NCI-H345 treated with DMSO at 0.1 percent for 48 hours (cell line): ENCODE measurements around the gene ZNF91.
A peak's percentile ranks its signal among the peaks of the same experiment; 100 is the strongest.
"Not testable (repeated sequence)": the region's sequence is repeated elsewhere in the genome, so short reads cannot be mapped to it uniquely, and the experiment has no call there.

ENCODE experiments used
- DNase-seq: peaks from one replicate; lab custom pipeline; 2025; ENCODE audit not compliant: unreplicated experiment; lab: John Stamatoyannopoulos, UW

ZNF91 gene

DNA sequence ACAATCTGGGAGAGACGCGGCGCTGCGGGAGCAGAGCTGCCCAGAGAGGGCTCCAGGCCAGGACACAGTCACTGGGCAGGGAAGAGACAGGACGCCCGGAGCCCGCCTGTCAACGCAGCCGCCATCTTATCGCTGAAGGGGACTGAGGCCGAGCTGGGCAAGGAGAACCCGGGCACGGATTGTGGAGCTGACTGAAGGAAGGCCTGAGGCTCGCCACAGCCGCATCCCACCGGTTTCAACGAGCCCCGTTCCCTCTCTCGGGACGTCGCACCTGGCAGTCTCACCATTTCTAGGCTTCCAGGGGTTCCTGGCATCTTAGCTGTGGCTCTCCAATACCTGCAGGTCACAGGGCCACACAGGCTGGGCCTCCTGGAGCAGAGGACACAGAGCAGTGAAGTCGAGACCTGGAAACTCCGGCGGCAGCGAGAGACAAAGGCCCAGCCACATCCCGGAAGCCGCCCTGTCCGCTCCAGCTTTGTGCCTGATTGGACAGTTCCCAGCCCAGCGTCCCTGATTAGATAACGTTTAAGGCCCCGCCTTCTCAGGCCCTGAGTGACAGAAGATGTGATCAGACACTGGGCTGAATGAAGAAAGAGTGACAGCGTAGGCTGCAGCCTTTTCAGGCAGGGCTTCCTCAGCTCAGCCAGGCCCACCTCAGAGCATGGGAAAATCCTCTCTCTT is at the start of gene ZNF91:
TSS of gene ZNF91 (minus strand) at position 431 of the 681 bp plus-strand sequence. CDS start at position 314, 117 bp downstream.
- DNase-seq, result peak; percentile 41

DNA sequence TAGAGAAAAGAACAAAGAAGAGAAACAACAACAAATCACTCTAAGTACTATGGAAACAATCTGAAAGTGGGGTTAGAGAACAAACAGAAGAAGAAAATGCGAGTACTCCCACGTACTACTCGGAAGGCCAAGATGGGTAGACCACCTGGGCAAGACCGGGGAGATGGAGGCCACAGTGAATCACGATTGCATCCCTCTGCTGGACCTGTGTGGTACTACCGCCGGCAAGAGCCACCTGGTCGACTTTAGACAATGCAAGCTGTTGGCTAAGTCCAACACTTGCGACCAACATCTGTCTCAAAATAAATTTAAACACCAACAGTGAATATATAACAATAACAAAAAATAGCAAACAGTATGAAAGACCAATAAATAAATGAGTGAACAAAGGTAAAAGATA is 45.5 kb upstream of the ZNF91 start:
- DNase-seq, result no peak

DNA sequence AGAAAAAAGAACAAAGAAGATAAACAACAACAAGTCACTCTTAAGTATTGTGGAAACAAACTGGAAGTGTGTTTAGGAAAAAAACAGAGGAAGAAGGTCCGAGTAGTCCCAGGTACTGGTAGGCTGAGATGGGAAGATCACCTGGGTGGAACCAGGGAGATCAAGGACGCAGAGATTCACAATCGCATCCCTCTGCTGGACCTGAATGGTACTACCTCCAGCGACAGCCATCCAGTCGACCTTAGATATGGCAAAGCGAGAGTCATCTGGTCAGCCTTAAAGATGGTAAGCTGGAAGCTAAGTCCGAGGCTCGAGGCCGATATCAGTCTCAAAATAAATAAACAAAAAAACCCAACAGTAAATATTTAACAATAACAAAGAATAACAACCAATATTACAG is 44.9 kb upstream of the ZNF91 start:
- DNase-seq, result no peak

DNA sequence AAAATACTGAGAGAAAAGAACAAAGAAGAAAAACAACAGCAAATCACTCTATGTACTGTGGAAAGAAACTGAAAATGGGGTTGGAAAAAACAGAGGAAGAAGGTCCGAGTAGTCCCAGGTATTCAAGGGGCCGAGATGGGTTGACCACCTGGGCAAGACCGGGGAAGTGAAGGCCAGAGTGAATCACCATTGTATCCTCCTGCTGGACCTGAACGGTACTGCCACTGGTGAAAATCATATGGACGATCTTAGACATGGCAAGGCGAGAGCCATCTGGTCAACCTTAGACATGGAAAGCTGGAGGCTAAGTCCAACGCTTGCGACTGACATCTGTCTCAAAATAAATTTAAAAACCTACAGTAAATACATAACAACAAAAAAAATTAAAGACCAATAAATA is 44.4 kb upstream of the ZNF91 start:
- DNase-seq, result no peak

DNA sequence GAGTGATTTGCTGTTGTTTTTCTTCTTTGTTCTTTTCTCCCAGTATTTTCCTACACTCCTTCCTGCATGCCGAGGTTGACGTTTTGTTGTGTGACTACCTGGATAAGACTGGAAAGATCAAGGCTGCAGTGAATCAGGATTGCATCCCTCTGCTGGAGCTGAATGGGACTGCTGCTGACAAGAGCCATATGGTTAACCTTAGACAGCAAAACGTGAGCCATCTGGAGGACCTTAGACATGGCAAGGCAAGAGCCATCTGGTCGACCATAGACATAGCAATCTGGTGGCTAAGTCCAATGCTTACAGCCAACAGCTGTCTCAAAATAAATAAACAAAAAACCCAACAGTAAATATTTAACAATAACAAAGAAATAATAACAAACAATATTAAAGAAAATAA is 42.6 kb upstream of the ZNF91 start:
- no peak for DNase-seq

DNA sequence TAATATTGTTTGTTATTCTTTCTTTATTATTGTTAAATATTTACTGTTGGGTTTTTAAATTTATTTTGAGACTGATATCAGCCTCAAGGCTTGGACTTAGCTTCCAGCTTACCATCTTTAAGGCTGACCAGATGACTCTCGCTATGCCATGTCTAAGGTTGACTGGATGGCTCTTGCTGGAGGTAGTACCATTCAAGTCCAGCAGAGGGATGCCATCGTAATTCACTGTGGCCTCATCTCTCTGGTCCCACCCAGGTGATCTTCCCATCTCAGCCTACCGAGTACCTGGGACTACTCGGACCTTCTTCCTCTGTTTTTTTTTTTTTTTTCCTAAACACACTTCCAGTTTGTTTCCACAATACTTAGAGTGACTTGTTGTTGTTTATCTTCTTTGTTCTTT is 41.7 kb upstream of the ZNF91 start:
- no peak for DNase-seq

DNA sequence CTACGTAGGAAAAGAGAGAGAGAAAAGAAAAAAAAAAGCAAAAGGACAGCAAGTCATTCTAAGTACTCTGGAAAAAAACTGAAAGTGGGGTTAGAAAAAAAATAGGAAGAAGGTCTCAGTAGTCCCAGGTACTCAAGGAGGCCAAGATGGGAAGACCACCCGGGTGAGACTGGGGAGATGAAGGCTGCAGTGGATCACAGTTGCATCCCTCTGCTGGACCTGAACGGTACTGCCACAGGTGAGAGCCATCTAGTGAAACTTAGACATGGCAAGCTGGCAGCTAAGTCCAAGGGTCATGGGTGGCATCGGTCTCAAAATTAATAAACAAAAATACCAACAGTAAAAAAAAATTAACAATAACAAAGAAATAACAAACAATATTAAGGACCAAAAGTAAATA is 41.0 kb upstream of the ZNF91 start:
- DNase-seq, result no peak

DNA sequence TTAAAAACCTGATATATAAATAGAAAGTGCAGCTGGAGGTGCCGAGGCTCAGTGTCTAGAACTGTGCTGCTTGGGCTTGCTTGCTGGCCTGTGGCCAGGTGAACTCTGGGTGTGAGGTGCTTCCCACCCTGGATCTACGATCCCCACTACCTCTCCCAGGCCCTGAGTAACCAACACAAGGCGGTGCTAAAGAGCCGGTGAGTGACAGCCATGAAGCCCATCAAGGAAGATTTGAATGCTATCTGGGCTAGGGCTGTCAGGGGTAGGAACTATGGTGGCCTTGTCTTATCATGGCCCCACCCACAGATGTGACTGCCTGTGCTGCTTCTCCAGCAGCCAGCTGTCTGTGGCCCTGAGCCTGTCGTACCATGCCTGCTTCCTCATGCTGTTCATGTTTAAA is 25.6 kb upstream of the ZNF91 start:
- DNase-seq, result no peak

DNA sequence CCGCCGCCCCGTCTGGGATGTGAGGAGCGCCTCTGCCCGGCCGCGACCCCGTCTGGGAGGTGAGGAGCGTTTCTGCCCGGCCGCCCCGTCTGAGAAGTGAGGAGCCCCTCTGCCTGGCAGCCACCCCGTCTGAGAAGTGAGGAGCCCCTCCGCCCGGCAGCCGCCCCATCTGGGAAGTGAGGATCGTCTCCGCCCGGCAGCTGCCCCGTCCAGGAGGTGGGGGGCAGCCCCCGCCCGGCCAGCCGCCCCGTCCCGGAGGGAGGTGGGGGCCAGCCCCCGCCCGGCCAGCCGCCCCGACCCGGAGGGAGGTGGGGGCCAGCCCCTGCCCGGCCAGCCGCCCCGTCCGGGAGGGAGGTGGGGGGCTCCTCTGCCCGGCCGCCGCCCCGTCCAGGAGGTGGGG is 24.0 kb upstream of the ZNF91 start:
- not testable (repeated sequence) for DNase-seq

DNA sequence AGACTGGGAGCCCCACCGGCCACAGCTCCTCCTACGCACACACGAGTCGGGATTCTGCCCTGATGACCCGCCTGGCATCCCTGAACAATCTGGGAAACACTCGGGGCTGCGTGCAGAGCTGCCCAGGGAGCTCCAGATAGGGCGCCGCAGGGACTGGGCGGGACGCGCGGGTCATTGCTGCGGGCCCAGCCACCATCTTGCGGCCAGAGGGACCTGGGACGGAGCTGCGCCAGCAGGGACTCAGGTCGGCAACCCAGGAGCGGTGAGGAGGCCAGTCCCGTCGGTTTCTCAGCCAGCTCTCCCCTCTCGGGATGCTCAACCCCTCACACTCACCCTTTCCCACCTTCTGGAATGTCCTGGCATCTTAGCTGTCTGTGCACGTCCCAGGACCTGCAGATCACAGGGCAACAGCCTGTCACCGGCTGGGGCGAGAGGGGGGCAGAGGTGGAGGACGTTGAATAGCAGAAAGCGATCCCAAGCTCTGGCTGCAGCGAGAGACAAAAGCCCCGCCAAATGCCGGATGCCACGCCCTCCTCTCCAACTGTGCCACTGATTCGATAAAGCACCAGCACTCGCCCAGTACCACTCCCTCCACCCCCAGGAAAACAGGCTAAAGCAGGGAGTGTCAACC is 20.4 kb upstream of the ZNF91 start:
- DNase-seq, result no peak

DNA sequence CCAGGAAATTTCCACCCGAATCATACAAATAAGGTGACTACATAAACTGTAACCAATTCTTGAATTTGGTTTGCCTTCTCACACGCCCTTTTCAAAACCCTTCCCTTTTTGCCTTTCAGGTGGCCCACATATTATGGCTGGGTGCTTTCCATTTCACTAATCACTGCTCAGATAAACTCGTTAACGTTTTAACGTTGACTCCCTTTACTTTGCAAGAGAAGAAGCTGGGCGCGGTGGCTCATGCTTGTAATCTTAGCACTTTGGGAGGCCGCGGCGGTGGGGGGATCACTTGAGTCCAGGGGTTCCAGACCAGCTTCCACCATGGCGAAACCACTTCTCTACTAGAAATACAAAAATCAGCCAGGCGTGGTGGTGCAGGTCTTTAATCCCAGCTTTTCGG is 19.8 kb upstream of the ZNF91 start:
- DNase-seq, result no peak

DNA sequence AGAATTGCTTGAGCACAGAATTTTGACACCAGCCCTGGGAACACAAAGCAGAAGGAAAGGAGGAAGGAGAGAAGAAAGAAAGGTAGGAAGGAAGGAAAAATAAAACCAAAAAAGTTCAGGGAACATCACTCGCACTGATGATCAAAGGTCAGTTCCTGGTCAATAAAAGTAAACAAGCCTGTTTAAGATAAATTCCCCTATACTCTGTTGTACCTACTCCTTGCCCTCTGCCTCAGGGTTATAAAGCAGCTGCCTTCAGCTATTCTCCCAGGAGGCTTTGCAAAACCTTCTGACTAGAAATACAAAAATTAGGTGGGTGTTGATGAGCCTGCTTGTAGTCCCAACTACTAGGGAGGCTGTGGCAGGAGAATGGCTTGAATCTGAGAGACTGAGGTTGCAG is 14.9 kb upstream of the ZNF91 start:
- no peak for DNase-seq

DNA sequence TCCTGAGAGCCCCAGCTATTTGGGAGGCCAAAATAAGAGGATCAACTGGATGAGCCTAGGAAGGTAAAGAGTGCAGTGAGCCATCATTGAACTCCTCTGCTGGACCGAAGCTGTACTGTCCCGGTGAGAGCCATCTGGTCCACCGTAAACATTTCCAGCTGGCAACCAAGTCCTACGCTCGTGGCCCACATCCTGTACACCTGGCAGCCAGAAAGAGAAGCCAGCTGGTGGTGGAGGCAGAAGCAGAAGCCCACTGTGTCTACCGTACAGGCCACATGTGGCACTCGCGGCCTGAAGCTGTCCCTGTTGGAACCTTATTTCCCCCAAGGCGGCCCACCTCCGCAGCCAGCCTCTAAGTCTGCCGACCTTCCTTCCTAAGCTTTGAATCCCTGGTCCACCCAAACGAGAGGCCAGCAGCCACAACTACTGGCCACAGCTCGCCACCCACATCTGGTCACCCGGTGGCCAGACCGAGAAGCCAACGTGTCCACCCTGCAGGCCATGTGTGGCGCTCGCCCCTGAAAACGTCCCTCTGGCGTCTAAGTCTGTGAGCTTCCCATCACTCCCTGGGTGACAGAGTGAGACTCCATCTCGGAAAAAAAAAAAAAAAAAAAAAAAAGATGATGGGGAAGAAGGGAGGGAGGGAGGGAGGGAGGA is 14.2 kb upstream of the ZNF91 start:
- DNase-seq, result no peak

DNA sequence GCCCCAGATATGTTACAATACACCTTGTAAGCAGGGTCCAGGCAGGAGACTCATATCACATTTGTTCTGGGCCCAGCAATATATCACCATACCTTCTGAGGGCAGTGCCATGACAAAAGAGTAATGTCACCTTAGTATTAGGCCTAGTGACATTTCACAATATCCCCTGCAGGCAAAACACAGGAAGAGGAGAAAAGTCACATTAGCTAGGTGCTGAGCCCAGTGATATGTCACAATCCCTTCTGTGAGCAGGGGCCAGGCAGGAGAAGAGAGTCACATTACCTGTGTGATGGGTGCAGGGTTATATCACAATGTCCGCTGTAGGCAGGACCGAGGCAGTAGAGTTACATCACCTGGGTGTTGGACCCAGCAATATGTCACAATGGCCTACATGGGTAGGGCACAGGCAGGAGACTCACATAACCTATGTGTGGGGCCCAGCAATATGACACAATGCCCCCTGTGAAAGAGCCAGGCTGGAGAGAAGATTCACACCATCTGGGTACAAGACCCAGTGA is 12.4 kb upstream of the ZNF91 start:
- DNase-seq, result no peak

DNA sequence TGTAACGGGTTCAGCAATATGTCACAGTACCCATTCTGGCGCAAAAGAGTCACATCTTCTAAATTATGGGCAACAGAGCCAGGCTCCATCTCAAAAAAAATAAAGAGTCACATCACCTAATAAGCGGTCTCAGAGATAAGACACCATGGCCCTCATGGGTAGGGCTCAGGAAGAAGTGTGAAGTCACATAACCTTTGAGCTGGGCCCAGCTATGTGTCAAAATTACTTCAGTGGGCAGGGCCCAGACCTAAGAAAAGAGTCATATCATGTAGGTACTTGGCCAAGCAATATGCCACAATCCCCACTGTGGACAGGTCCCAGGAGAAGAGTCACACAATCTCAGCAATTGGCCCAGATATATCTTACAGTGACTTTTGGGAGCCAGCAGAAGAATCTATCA is 11.4 kb upstream of the ZNF91 start:
- no peak for DNase-seq

DNA sequence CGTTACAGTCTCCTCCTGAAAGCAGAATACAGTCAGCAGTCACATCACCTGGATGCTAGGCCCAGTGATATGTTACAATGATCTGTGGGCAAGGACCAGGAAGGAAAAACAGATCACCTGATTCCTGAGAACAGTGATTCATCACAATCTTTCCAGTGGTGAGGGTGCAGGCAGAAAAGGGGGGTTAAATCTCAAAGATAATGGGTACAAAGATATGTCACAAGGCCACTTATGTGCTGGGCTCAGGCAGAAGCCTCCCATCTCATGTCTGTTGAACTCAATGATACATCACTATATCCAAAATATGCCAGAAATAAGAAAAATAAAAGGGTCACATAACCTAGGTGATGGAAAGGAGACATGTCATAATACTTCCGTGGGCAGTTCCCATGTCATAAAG is 10.8 kb upstream of the ZNF91 start:
- DNase-seq, result no peak

DNA sequence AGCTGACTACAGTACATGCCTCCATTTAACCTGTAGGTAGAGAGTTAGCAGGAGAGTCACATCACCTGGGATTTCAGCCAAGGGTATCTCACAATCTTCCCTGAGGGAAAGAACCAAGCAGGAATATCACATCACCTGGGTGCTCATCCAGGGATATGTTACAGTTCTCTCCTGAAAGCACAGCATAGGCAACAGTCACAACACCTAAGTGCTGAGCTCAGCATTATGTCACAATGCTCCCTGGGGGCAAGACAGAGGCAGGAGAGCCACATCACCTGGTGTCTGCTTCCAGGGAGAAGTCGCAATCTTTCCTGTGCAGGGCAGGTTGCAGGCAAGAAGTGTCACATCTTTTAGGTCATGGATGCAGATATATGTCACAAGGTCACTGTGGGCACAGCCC is 9.4 kb upstream of the ZNF91 start:
- no peak for DNase-seq

DNA sequence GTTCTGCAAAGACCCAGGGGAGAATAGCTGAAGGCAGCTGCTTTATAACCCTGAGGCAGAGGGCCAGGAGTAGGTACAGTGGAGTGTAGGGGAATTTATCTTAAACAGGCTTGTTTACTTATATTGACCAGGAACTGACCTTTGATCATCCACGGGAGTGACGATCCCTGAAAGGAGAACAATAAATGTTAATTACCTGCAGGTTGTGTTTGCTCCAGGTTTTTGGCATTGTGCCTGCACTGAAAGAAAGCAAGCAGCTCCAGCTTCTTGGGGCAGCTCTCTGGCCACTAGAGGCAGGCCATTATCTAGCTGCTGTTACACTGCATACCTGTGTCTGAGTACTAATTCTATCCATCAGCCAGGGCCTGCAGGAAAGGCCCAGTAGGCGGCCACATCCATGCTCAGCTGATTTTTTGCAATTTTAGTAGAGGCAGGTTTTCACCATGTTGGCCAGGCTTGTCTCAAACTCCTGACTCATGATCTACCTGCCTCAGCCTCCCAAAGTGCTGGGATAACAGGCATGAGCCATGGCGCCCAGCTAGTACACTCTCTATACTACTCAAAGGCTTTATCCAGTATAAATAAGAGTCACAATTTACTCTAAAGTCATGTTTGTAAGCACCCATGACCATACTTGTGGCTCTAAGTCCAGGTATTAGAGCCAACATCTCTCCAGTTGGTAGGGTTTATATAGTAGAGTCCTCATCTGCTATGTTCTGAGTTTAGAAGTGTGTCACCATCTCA is 8.5 kb upstream of the ZNF91 start:
- no peak for DNase-seq

DNA sequence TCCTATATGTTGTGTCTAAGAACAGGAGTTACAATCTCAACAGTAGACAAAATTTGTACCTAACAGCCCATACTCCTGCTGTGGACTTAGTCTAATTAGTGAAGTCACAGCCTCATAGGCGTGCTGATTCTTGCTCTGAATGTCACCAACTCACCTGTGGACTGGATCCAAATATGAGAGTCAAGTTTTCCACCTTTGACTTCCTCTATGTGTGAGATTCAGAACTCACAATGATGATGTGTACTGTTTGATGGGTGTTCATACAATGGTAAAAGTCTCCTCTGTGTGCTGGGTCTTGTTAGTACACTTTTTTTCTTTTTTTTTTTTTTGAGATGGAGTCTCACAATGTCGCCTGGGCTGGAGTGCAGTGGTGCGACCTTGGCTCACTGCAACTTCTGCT is 7.8 kb upstream of the ZNF91 start:
- DNase-seq, result no peak

DNA sequence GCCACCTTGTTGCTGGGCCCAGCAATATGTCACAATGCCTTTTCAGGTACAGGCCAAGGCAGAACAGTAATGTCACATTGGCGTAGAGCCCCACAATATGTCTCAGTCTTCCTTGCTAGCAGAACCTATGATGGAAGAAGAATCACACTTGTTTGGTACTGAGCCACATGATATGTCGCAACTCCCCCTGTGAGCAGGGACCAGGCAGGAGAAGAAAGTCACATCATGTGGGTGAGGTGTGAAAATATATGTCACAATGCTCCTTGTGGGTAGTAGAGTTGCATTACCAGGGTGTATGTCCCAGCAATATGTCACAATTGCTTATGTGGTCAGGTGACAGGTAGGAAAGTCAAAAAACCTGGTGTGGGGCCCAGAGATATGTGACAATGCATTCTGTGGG is 7.1 kb upstream of the ZNF91 start:
- no peak for DNase-seq

DNA sequence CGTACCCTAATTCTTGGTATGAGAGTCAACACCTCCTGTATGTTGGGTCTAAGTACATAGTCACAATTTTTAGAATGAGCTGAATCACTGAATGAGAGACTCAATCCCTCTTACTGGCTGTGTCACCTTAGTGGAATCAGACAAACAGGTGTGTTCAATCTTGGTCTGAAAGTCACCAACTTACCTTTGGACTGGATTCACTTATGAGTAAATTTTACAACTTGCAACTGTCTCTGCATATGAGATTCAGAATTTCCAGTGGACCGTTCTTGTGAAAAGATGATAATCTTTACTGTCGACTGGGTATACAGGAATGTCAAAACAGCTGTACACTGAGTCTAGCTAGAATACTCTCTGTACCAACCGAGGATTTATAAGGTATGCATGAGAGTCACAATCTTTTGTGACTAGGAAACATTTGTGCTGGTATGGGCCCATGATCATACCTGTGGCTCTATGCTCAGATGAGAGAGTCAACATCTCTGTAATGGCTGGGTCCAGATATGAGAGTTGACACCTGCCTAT is 5.9 kb upstream of the ZNF91 start:
- DNase-seq, result no peak
